ENCODE data around the gene ANP32A. TPM values are rescaled to one million over a fixed set of nuclear protein-coding genes. Genes with fewer than 3 reads are reported as not detected.

ANP32A gene
- total RNA-seq, 4 donors from 2014 or later: 38.2 to 90.8 (median 40.1) TPM

DNA sequence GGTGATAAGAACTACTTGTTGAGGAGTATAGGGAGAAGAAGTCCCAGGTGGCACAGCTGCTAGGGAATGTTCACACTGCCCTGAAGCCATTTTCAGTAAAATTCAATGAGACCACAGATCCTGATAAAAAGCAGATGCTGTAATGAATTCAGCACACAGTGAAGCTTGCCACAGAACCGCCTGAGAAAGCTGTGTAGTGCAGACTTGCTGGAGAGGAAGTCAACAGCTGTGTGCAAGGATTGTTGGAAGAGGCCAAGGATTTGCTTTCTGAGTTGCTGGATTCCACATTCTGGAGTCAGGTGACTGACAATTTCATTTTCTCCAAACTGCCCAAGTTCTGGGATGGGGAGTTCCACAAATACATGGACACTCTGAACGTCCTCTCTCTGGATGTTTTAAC, 70.9 kb downstream of the ANP32A start:
- no peak for DNase-seq
- H3K36me3 ChIP-seq: no peaks in the 10 kb centered on the region
- no peak overlapping the region for H3K27ac ChIP-seq
- TF ChIP-seq POLR2A (IDR thresholded peaks at IDR 0.05): no peak
- TF ChIP-seq, protein P1, sequence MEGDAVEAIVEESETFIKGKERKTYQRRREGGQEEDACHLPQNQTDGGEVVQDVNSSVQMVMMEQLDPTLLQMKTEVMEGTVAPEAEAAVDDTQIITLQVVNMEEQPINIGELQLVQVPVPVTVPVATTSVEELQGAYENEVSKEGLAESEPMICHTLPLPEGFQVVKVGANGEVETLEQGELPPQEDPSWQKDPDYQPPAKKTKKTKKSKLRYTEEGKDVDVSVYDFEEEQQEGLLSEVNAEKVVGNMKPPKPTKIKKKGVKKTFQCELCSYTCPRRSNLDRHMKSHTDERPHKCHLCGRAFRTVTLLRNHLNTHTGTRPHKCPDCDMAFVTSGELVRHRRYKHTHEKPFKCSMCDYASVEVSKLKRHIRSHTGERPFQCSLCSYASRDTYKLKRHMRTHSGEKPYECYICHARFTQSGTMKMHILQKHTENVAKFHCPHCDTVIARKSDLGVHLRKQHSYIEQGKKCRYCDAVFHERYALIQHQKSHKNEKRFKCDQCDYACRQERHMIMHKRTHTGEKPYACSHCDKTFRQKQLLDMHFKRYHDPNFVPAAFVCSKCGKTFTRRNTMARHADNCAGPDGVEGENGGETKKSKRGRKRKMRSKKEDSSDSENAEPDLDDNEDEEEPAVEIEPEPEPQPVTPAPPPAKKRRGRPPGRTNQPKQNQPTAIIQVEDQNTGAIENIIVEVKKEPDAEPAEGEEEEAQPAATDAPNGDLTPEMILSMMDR (IDR thresholded peaks at IDR 0.05): no peak
- no peaks in the 10 kb centered on the region for H3K9me3 ChIP-seq
- H3K4me1 ChIP-seq: no peaks in the 10 kb centered on the region
- no peaks in the 10 kb centered on the region for H3K27me3 ChIP-seq
- no peak overlapping the region for H3K4me3 ChIP-seq

DNA sequence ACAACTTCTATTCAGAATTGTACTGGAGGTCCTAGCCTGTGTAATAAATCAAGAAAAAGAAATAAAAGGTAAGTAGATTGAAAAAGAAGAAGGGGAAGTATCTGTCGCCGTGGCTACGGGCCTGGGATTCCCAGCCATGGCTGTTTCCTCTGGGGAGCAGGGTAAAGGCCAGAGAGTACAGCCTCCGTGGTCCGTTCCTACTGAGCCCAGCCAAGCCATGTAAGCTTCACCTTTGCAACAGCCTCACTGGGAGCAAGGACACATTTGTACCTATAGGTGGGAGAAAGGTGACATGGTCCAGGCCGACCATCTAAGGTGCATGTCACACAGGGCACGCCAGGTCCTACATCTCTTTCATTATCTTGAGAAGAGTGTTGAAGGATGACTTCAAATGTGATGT, 71.3 kb downstream of the ANP32A start:
- H3K4me3 ChIP-seq: no peak overlapping the region
- TF ChIP-seq, protein P1 (IDR thresholded peaks at IDR 0.05): no peak
- no peak for TF ChIP-seq POLR2A (IDR thresholded peaks at IDR 0.05)
- H3K9me3 ChIP-seq: no peaks in the 10 kb centered on the region

DNA sequence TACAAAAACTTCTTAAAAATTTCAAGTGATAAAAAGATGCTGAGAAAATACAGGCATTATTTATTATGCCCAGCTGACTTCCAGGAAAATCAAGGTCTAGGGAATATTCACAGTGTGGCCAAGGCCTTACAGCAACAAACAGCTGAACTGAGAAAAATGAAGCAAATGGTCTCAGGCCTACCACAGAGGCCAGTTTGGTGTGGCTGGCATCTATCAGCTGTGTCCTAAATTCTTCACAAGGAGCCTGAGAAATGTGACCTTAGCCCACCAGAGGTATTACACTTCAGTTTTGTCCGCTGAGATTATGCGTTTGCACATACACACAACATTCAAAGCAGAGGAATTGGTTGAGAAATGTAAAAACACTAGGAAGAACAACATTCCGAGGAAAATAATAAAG, 77.4 kb downstream of the ANP32A start:
- H3K9me3 ChIP-seq: no peaks in the 10 kb centered on the region
- H3K4me3 ChIP-seq: no peak overlapping the region
- no peak for DNase-seq
- no peaks in the 10 kb centered on the region for H3K4me1 ChIP-seq
- H3K36me3 ChIP-seq: no peaks in the 10 kb centered on the region
- H3K27ac ChIP-seq: no peak overlapping the region
- TF ChIP-seq, protein P1 (IDR thresholded peaks at IDR 0.05): no peak
- TF ChIP-seq POLR2A (IDR thresholded peaks at IDR 0.05): no peak
- no peaks in the 10 kb centered on the region for H3K27me3 ChIP-seq

More for the DNA sequence above, 71.3 kb downstream of the ANP32A start:
- Histone ChIP-seq H3K4me1 (no peaks in the 10 kb centered on the region), H3K27me3 (no peaks in the 10 kb centered on the region), H3K27ac (no peak overlapping the region), H3K36me3 (no peaks in the 10 kb centered on the region)
- DNase-seq: no peak

DNA sequence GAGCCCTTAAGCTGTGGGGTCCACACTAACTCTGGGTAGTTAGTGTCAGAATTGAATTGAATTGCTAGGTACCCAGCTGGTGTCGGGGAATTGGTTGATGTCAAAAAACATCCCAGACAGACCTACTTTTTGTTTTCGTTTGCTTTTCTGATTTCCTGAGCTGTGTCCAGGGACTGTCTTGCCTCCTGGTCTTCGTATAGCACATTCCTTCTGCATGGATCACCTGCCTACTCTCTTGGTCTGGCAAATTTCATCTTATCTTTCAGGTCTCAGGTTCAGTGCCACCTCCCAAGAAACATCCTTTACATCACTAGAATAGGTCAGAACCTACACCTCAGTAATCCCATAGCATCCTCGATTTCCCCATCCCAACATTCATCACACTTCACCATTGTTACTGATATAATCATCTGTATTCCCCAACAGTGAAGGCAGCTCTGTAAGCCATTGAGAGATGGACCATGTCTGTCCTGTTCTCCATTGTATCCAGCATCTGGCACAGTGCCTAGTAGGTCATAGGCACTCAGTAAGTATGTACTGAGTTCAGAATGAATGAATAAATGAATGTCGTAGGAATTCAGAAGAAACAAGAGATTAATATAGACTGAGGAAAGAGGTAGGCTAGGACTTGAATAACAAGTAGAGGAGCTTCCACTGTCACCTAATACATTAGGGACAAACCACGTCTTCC, 81.2 kb downstream of the ANP32A start:
- no peak for TF ChIP-seq POLR2A (IDR thresholded peaks at IDR 0.05)
- TF ChIP-seq, protein P1 (IDR thresholded peaks at IDR 0.05): no peak
- no peak for DNase-seq
- Histone ChIP-seq H3K36me3 (no peaks in the 10 kb centered on the region), H3K4me1 (no peaks in the 10 kb centered on the region), H3K4me3 (no peak overlapping the region), H3K27me3 (no peaks in the 10 kb centered on the region), H3K9me3 (no peaks in the 10 kb centered on the region), H3K27ac (no peak overlapping the region)

DNA sequence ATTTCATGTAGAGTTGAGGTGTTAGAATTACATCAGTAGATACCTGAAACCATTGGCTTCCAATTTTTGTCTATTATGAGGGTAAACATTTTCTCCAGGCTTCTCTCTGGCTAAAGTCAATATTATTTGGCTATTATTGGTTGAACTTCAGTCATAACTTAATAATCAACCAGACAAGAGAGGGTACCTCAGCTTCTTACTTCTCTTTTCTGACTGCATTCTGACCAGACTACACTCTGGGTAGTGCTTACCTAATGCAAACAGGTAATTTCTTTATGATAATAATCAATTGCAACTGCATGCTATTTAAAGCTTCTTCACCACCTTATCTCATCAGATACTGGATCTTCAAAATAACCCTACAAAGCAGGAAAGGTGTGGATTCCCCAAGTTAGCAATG, 85.1 kb downstream of the ANP32A start:
- Histone ChIP-seq H3K27ac (no peak overlapping the region), H3K36me3 (no peaks in the 10 kb centered on the region), H3K27me3 (no peaks in the 10 kb centered on the region), H3K4me1 (peaks cover 0 to 8% (median 0%) of the 10 kb centered on the region in 4 donors), H3K4me3 (no peak overlapping the region), H3K9me3 (no peaks in the 10 kb centered on the region)
- TF ChIP-seq, protein P1 (IDR thresholded peaks at IDR 0.05): no peak
- TF ChIP-seq POLR2A (IDR thresholded peaks at IDR 0.05): no peak
- DNase-seq: no peak
